Fibroblast of lung (primary cell): ENCODE data around the gene EBPL. TPM values are rescaled to one million over a fixed set of nuclear protein-coding genes. Genes with fewer than 3 reads are reported as not detected.

Source experiments
- DNase-seq, 2 donors: peaks; one replicate each; pipeline versions ENCODE4 v3.0.0 to v3.0.0-alpha.2; 2010; ENCODE audit warnings: low read depth in 2 of 2
- H2AFZ ChIP-seq: 2 replicates; pipeline ENCODE4 v1.5.1; 2012; ENCODE audit warnings: low read length, control low read depth, inconsistent platforms
- H3K27ac ChIP-seq: 2 replicates; pipeline ENCODE4 v1.5.1; 2011; ENCODE audit warnings: low read length, control low read depth; ENCODE audit not compliant: insufficient read depth
- H3K27me3 ChIP-seq: 2 replicates; pipeline ENCODE4 v1.5.1; 2011; ENCODE audit warnings: mild to moderate bottlenecking, low read length; ENCODE audit not compliant: control insufficient read depth, insufficient read depth
- H3K36me3 ChIP-seq: 2 replicates; pipeline ENCODE4 v1.5.1; 2011; ENCODE audit warnings: low read length; ENCODE audit not compliant: control insufficient read depth, insufficient read depth
- H3K4me1 ChIP-seq: 2 replicates; pipeline ENCODE4 v1.5.1; 2011; ENCODE audit warnings: low read length; ENCODE audit not compliant: control insufficient read depth, insufficient read depth; ENCODE audit errors: extremely low read depth
- H3K4me2 ChIP-seq: 2 replicates; pipeline ENCODE4 v1.5.1; 2011; ENCODE audit warnings: low read length, control low read depth; ENCODE audit not compliant: insufficient read depth; ENCODE audit errors: extremely low read depth
- H3K4me3 ChIP-seq, 4 experiments: fragments of 200-600 bp in 1 of 4; sonication (generic) in 1 of 4; replicated peaks in 1 of 4; 2 replicates each; pipeline ENCODE4 v1.5.1; 2011 to 2016; ENCODE audit warnings: low read length in 4 of 4, low read depth in 3 of 4, mild to moderate bottlenecking in 3 of 4, control low read depth in 2 of 4, inconsistent platforms in 1 of 4, mixed read lengths in 1 of 4; ENCODE audit not compliant: insufficient read depth in 1 of 4; ENCODE audit errors: control extremely low read depth in 1 of 4
- H3K79me2 ChIP-seq: 2 replicates; pipeline ENCODE4 v1.5.1; 2012; ENCODE audit warnings: mild to moderate bottlenecking, low read length, inconsistent platforms; ENCODE audit not compliant: control insufficient read depth, insufficient read depth
- H3K9ac ChIP-seq: 2 replicates; pipeline ENCODE4 v1.5.1; 2011; ENCODE audit warnings: mild to moderate bottlenecking, low read length, control low read depth; ENCODE audit not compliant: insufficient read depth
- H3K9me3 ChIP-seq: 2 replicates; pipeline ENCODE4 v1.5.1; 2012; ENCODE audit warnings: low read depth, low read length; ENCODE audit not compliant: control insufficient read depth, insufficient read depth
- H4K20me1 ChIP-seq: 2 replicates; pipeline ENCODE4 v1.5.1; 2011; ENCODE audit warnings: low read length; ENCODE audit not compliant: control insufficient read depth, insufficient read depth; ENCODE audit errors: extremely low read depth
- EZH2 ChIP-seq: IDR thresholded peaks from 2 replicates; pipeline ENCODE4 v1.5.1; 2012; ENCODE audit warnings: low read length, control low read depth, mild to moderate bottlenecking; ENCODE audit errors: missing control alignments
- polyA plus RNA-seq, 2 donors: library from polyadenylated mRNA; depleted of rRNA in 1 of 2; stranded (reverse) in 1 of 2; unstranded in 1 of 2; fragments of >200 nt; gene quantifications; 2 replicates each; pipeline ENCODE4 v1.2.1, GENCODE V29; 2011 to 2012; ENCODE audit warnings: missing spikeins in 1 of 2
- total RNA-seq: library from RNA; depleted of rRNA; stranded (reverse); fragments of >200 nt; gene quantifications from 2 replicates; pipeline ENCODE4 v1.2.1, GENCODE V29; 2014
- TF ChIP-seq, protein P1 (sequence below), 2 donors: IDR thresholded peaks in 1 of 2; conservative IDR thresholded peaks in 1 of 2; 1 replicate in 1 of 2; 2 replicates in 1 of 2; pipeline ENCODE4 v1.5.1; 2011 to 2012; ENCODE audit warnings: low read length in 2 of 2, control low read depth in 1 of 2, inconsistent platforms in 1 of 2, low read depth in 1 of 2, mild to moderate bottlenecking in 1 of 2

The EBPL gene
- total and polyA plus RNA-seq, 2 donors (not counting 1 experiment from before 2014, with no cell fraction given) = 69.4 to 90.3 TPM

DNA sequence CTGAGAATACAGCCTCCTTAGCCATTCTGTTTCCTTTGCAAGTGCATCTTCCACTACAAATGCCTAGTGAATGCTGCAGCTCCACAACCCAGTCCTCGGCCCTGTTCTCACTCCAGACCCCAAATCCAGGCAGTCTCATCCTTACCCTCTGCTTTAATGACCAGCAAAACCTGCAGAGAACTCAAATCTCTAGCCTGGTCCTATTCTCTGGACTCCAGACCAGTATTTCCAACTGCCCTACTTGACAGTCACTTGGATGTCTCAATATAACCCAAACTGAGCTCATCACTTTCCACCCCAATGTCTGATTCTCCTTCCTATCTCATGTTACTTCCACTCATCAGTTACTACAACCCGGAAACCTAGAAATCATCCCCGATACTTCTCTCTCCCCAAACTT, 2.6 kb upstream of the EBPL start:
- no peak for TF ChIP-seq EZH2
- no peaks in the 10 kb centered on the region for H3K27me3 ChIP-seq
- no peak for DNase-seq
- no peak overlapping the region for H3K27ac ChIP-seq
- H2AFZ ChIP-seq = no peak overlapping the region
- H3K9me3 ChIP-seq = no peaks in the 10 kb centered on the region
- no peaks in the 10 kb centered on the region for H3K4me1 ChIP-seq
- H3K9ac ChIP-seq = no peak overlapping the region
- H3K4me2 ChIP-seq = no peak overlapping the region
- no peak overlapping the region for H3K4me3 ChIP-seq
- H3K79me2 ChIP-seq = peaks cover 11% of the 10 kb centered on the region
- no peaks in the 10 kb centered on the region for H3K36me3 ChIP-seq
- no peaks in the 10 kb centered on the region for H4K20me1 ChIP-seq

DNA sequence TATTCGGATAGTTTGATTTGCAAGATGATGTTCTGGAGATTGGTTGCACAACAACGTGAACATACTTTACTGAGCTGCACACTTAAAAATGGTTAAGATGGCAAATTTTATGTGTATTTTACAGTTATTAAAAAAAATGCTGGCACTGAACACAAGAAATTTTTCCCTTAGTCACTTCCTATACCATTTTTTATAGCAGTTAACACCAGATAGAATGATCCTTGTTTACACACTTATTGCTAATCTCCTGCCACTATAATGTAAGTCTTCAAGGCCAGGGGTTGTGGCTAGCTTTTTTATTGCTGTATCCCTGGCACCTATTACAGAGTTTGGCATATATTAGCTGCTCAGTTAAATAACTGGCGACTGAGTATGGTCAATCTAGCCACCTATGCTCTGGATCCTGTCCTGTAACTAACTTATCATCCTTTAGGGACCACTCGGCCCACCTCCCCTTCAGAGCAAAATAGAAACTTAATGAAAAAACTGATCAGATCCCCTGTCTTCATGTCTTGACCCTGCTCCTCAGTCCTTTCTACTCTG, 2.0 kb upstream of the EBPL start:
- Histone ChIP-seq H3K4me1 (no peaks in the 10 kb centered on the region), H3K4me3 (no peak overlapping the region), H3K79me2 (peaks cover 14% of the 10 kb centered on the region), H3K4me2 (no peak overlapping the region), H3K27me3 (no peaks in the 10 kb centered on the region), H2AFZ (no peak overlapping the region), H3K36me3 (no peaks in the 10 kb centered on the region), H3K9me3 (no peaks in the 10 kb centered on the region), H4K20me1 (no peaks in the 10 kb centered on the region), H3K27ac (no peak overlapping the region), H3K9ac (no peak overlapping the region)
- DNase-seq = peak in 1 of 2 donors; percentile 54
- TF ChIP-seq, protein P1, sequence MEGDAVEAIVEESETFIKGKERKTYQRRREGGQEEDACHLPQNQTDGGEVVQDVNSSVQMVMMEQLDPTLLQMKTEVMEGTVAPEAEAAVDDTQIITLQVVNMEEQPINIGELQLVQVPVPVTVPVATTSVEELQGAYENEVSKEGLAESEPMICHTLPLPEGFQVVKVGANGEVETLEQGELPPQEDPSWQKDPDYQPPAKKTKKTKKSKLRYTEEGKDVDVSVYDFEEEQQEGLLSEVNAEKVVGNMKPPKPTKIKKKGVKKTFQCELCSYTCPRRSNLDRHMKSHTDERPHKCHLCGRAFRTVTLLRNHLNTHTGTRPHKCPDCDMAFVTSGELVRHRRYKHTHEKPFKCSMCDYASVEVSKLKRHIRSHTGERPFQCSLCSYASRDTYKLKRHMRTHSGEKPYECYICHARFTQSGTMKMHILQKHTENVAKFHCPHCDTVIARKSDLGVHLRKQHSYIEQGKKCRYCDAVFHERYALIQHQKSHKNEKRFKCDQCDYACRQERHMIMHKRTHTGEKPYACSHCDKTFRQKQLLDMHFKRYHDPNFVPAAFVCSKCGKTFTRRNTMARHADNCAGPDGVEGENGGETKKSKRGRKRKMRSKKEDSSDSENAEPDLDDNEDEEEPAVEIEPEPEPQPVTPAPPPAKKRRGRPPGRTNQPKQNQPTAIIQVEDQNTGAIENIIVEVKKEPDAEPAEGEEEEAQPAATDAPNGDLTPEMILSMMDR (conservative IDR thresholded peaks at IDR 0.05 in 1 of 2, IDR thresholded peaks at IDR 0.05 in 1 of 2; ENCODE audit: low read depth in 1 of 2, low read length in 2 of 2) = no peak
- TF ChIP-seq EZH2 = no peak

DNA sequence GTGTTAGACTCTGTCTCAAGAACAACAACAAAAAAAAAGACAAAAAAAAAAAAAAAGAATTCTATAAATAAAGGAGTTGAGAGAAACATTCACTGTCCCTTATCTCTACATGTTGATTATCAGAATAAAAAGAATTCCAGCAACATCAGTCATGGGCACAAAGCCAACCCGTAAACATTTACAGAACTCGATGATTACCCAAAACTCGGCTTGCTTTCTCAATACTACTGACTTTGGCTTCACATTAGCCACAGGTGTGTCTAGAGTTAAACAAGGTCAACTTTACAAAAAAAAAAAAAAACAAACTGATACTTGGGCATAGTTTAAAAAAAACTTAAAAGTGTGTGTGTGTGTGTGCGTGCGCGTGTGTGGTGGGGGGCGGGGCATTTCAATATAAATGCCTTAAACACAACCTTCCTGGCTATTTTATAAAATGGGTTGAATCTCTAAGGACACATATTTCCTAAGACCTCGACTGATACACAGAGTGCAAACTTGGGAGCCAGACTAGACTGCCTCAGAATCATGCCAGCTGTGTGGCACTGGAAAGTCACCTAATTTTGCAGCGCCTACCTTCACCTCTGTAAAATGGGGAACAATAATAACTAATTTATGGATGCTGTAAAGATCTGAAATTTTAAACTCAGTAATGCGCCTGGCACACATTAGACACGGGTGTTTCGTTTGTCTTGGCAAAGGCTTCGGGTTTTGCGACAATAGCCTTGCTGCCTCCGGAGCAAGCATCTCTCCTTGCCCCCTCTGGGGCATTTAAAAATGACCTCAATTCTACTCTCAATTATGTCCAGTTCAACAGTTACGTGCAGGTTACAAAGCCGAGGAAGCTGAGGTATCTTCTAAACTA, 922 bp downstream of the EBPL start:
- Histone ChIP-seq H3K9me3 (no peaks in the 10 kb centered on the region), H4K20me1 (no peaks in the 10 kb centered on the region), H3K4me1 (no peaks in the 10 kb centered on the region), H3K27me3 (no peaks in the 10 kb centered on the region), H3K36me3 (no peaks in the 10 kb centered on the region), H2AFZ (peak overlapping the region; percentile 61), H3K27ac (peak overlapping the region; percentile 28), H3K4me3 (peak overlapping the region; percentile 71 to 82 (median 76)), H3K79me2 (peaks cover 20% of the 10 kb centered on the region), H3K4me2 (peak overlapping the region; percentile 68), H3K9ac (peak overlapping the region; percentile 40)
- DNase-seq = peak; percentile 68 to 71
- no peak for TF ChIP-seq EZH2
- TF ChIP-seq, protein P1 (conservative IDR thresholded peaks at IDR 0.05 in 1 of 2, IDR thresholded peaks at IDR 0.05 in 1 of 2; ENCODE audit: low read depth in 1 of 2, low read length in 2 of 2) = no peak
